Cerebellar nuclear complex (tissue), 1 donor: ENCODE results near the gene SHFL.

Experiments used
- DNase-seq, 2 experiments: peaks; one replicate each; lab custom pipeline; 2025; lab: John Stamatoyannopoulos, UW

Gene SHFL

GRCh38 chr19:10085641-10086590 is at the start of gene SHFL:
SHFL (plus strand) TSS chr19:10086317; CDS start chr19:10086428, 111 bp downstream.
- no peak for DNase-seq

- DNase-seq = no peak
These were observed 49.5 kb upstream of the SHFL start for GRCh38 chr19:10036601-10037071.

- DNase-seq = no peak
These were observed 48.8 kb upstream of the SHFL start for GRCh38 chr19:10037367-10037766.

GRCh38 chr19:10037809-10038208 is 48.3 kb upstream of the SHFL start:
- no peak for DNase-seq

GRCh38 chr19:10043286-10043927 is 42.7 kb upstream of the SHFL start:
- no peak for DNase-seq

GRCh38 chr19:10044390-10044789 is 41.7 kb upstream of the SHFL start:
- DNase-seq = no peak

- DNase-seq = no peak
These were observed 40.7 kb upstream of the SHFL start for GRCh38 chr19:10045371-10045770.

- no peak for DNase-seq
These were observed 36.5 kb upstream of the SHFL start for GRCh38 chr19:10049626-10050025.

GRCh38 chr19:10052602-10053360 is 33.3 kb upstream of the SHFL start:
- no peak for DNase-seq

- DNase-seq = no peak
These were observed 24.3 kb upstream of the SHFL start for GRCh38 chr19:10061717-10062310.

GRCh38 chr19:10068205-10068604 is 17.9 kb upstream of the SHFL start:
- DNase-seq = no peak

GRCh38 chr19:10069046-10069445 is 17.1 kb upstream of the SHFL start:
- no peak for DNase-seq

- DNase-seq = no peak
These were observed 15.2 kb upstream of the SHFL start for GRCh38 chr19:10070730-10071446.

GRCh38 chr19:10074153-10074552 is 12.0 kb upstream of the SHFL start:
- no peak for DNase-seq

- DNase-seq = no peak
These were observed 9.6 kb upstream of the SHFL start for GRCh38 chr19:10076535-10076934.

- DNase-seq = no peak
These were observed 7.8 kb upstream of the SHFL start for GRCh38 chr19:10078329-10078728.

- DNase-seq = no peak
These were observed 7.1 kb upstream of the SHFL start for GRCh38 chr19:10079031-10079453.

GRCh38 chr19:10083911-10084310 is 2.2 kb upstream of the SHFL start:
- DNase-seq = no peak

GRCh38 chr19:10084803-10085202 is 1.3 kb upstream of the SHFL start:
- no peak for DNase-seq

- DNase-seq = no peak
These were observed 575 bp downstream of the SHFL start for GRCh38 chr19:10086591-10087192.
